ENCODE data around the gene GMPR.

Gene GMPR

GRCh38 chr6:16229700-16230099 is 8.7 kb upstream of the GMPR start:
- Histone ChIP-seq H3F3A (ENCODE audit: low read depth) (no peaks in the 10 kb centered on the region), H3K4me3 (ENCODE audit: low read length, poor library complexity, severe bottlenecking) (no peak overlapping the region), H3K36me3 (ENCODE audit: insufficient read depth, low read length) (no peaks in the 10 kb centered on the region), H3K79me2 (ENCODE audit: insufficient read depth, low read length) (no peaks in the 10 kb centered on the region), H2AFZ (ENCODE audit: low read length) (no peak overlapping the region), H3K9me2 (replicated peaks; ENCODE audit: low read depth, low read length) (no peaks in the 10 kb centered on the region), H4K20me1 (ENCODE audit: insufficient read depth, low read length, poor library complexity, severe bottlenecking) (no peaks in the 10 kb centered on the region), H3K27me3 (ENCODE audit: insufficient read depth, low read length, poor library complexity, severe bottlenecking) (no peaks in the 10 kb centered on the region), H3K4me1 (ENCODE audit: insufficient read depth, low read length, poor library complexity, severe bottlenecking) (peaks cover 3% of the 10 kb centered on the region), H3K4me2 (ENCODE audit: low read depth, low read length, poor library complexity, severe bottlenecking) (no peak overlapping the region), H3K9ac (ENCODE audit: low read depth, low read length, poor library complexity, severe bottlenecking) (no peak overlapping the region), H3K9me3 (ENCODE audit: insufficient read depth, low read depth, low read length) (no peaks in the 10 kb centered on the region)
- TF ChIP-seq EZH2phosphoT487 (IDR thresholded peaks at IDR 0.05; ENCODE audit: borderline replicate concordance) (no peak), CTCF (conservative IDR thresholded peaks at IDR 0.05; ENCODE audit: low read length) (no peak)

- no peak overlapping the region for H3K4me2 ChIP-seq (ENCODE audit: low read depth, low read length, poor library complexity, severe bottlenecking)
- no peak overlapping the region for H3K4me3 ChIP-seq (ENCODE audit: low read length, poor library complexity, severe bottlenecking)
- TF ChIP-seq EZH2phosphoT487 (IDR thresholded peaks at IDR 0.05; ENCODE audit: borderline replicate concordance) (no peak), CTCF (conservative IDR thresholded peaks at IDR 0.05; ENCODE audit: low read length) (no peak)
- no peaks in the 10 kb centered on the region for H4K20me1 ChIP-seq (ENCODE audit: insufficient read depth, low read length, poor library complexity, severe bottlenecking)
- H2AFZ ChIP-seq (ENCODE audit: low read length): no peak overlapping the region
- H3K4me1 ChIP-seq (ENCODE audit: insufficient read depth, low read length, poor library complexity, severe bottlenecking): peaks cover 5% of the 10 kb centered on the region
- no peaks in the 10 kb centered on the region for H3K36me3 ChIP-seq (ENCODE audit: insufficient read depth, low read length)
- no peaks in the 10 kb centered on the region for H3K27me3 ChIP-seq (ENCODE audit: insufficient read depth, low read length, poor library complexity, severe bottlenecking)
- no peaks in the 10 kb centered on the region for H3K9me2 ChIP-seq (replicated peaks; ENCODE audit: low read depth, low read length)
- no peaks in the 10 kb centered on the region; the same call in 1 of the 2 replicates for H3F3A ChIP-seq (ENCODE audit: low read depth)
- H3K79me2 ChIP-seq (ENCODE audit: insufficient read depth, low read length): no peaks in the 10 kb centered on the region
- H3K9me3 ChIP-seq (ENCODE audit: insufficient read depth, low read depth, low read length): no peaks in the 10 kb centered on the region
- H3K9ac ChIP-seq (ENCODE audit: low read depth, low read length, poor library complexity, severe bottlenecking): no peak overlapping the region
Measured at GRCh38 chr6:16230953-16231352, 7.4 kb upstream of the GMPR start.

GRCh38 chr6:16232086-16232485 is 6.3 kb upstream of the GMPR start:
- Histone ChIP-seq H3K9ac (ENCODE audit: low read depth, low read length, poor library complexity, severe bottlenecking) (no peak overlapping the region), H3K9me3 (ENCODE audit: insufficient read depth, low read depth, low read length) (no peaks in the 10 kb centered on the region), H3K4me2 (ENCODE audit: low read depth, low read length, poor library complexity, severe bottlenecking) (no peak overlapping the region), H3K4me3 (ENCODE audit: low read length, poor library complexity, severe bottlenecking) (no peak overlapping the region), H3K79me2 (ENCODE audit: insufficient read depth, low read length) (no peaks in the 10 kb centered on the region), H4K20me1 (ENCODE audit: insufficient read depth, low read length, poor library complexity, severe bottlenecking) (no peaks in the 10 kb centered on the region), H3K4me1 (ENCODE audit: insufficient read depth, low read length, poor library complexity, severe bottlenecking) (peaks cover 12% of the 10 kb centered on the region), H3K27me3 (ENCODE audit: insufficient read depth, low read length, poor library complexity, severe bottlenecking) (no peaks in the 10 kb centered on the region), H3K36me3 (ENCODE audit: insufficient read depth, low read length) (no peaks in the 10 kb centered on the region), H3F3A (ENCODE audit: low read depth) (peaks cover 5% of the 10 kb centered on the region; the same call in 1 of the 2 replicates), H2AFZ (ENCODE audit: low read length) (no peak overlapping the region), H3K9me2 (replicated peaks; ENCODE audit: low read depth, low read length) (no peaks in the 10 kb centered on the region)
- TF ChIP-seq CTCF (conservative IDR thresholded peaks at IDR 0.05; ENCODE audit: low read length): no peak
- no peak for TF ChIP-seq EZH2phosphoT487 (IDR thresholded peaks at IDR 0.05; ENCODE audit: borderline replicate concordance)

All from Loucy (cell line).